ENCODE measurements around the gene CKAP4.
A peak's percentile ranks its signal among the peaks of the same experiment; 100 is the strongest.

CKAP4 gene

DNA sequence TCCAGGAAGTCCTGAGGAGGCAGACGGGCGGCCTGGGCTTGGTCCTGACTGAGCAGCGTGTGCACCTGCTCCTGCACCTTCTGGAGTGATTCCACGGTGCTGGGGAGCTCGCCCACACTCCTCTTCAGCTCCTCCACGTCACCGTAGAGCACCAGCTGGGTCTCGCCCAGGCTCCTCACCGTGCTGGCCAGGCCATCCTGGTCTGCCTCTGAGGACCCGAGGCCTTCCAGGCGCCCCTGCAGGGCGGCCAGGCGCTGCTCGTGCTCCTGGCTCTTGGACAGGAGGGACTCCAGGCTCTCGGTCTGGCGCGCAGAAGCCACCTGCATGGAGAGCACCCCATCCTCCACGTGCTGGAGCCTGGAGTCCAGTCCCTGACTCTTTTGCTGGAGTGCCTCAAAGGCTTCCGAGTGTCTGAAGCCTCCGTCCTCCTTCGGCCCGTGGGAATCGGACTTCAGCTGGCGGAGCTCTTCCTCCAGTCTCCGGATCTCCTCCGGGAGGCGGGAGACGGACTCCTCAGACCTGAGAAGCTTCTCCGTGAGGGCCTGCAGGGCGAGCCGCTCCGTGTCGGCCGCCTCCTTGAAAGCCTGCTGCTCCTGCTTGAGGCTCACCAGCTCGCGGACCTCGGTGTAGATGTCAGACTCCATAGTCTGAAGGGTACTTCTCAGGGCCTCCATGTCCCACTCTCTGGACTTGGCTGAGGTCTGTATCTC, 8.4 kb downstream of the CKAP4 start:
- ATAC-seq, result no peak

DNA sequence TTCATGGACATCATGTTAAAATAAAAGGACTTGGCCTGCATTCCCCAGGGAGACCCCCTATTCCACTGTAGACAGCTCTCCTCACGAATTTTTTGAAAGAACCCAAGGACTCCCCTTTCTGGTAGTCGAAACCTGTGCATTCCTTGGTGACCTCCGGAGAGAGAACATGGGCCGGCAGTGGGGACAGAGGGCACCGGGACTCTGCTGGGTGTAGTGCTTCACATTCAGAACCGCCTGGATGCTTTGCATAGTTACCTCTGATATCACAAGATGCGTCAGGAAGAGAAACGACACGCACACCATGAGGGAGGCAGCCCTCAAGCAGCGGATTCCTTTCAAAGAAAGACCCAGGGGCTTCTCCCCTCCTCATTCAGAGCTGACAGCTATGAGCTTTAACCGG, 9.7 kb downstream of the CKAP4 start:
- no peak for ATAC-seq

DNA sequence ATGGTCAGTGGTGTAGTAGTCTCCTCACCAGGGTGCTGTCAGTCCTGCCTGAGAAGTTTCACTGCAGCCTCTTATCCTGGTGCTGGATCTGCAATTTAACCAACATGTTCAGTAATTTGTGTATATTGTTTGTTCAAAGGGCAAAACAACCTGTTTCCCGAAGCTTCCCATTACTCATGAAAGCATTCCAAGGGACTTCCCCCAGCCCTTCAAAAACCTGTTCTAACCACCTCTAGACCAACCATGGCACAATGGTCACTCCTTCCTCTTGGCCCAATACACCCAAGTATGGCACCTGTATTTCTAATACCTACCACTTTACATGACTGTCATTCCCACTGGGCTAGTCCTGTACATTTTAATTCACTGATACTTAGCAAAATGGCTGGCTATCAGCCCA, 12.1 kb downstream of the CKAP4 start:
- ATAC-seq, result no peak

DNA sequence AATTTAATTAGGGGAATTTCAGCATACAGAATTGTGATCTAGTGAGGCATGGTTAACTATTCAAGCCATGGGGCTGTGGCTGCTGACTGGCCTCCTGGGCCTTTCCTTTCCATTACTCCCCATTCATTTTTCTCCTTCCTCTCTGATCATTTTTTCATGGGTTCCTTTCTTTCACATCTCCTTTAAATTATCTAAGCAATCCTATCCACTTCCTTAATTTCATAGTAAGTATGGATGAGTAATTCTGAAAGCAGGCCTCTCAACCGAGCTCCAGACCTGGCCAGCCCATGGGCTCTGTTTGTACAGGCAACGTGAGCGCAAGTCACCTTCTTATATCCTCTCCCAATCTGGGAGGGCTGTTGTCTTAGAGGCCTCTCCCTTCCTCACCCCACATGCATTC, 13.4 kb downstream of the CKAP4 start:
- ATAC-seq, result no peak

DNA sequence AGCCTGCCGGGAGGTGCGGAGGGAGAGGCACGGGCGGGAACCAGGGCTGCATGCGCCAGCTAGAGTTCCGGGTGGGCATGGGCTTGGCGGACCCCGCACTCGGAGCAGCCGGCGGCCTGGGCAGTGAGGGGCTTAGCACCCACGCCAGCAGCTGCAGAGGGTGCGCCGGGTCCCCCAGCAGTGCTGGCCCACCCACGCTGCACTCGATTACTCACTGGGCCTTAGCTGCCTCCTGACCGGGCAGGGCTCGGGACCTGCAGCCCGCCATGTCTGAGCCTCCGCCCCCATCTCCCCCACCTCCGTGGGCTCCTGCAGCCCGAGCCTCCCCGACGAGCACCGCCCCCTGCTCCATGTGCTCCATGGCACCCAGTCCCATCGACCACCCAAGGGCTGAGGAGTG, 14.8 kb downstream of the CKAP4 start:
- no peak for ATAC-seq

DNA sequence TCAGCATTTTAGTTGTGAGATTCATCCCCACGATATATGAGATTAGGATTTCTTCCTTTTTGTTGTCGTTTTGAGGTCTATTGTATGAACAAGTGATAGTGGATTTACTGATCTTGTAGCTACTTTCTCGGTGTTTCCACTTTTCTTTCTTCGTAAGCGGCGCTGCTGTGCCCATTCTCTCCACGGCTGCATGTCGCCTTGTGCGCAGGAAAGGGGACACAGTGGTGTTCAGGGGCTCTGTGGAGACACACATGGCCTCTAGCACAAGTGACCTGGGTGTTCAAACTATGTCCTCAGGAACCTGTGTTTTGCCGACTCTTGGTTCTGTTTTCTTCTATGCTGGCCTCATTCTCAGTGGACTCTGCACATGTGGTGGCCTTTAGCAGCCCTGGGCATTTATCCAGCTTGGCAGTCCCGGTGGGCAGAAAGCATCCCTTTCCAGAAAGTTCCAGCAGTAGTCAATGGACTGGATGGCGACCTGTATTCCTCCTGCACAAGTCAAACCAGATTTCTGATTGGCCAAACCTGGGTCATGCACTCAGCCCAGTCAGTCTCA, 18.7 kb downstream of the CKAP4 start:
- no peak for ATAC-seq

DNA sequence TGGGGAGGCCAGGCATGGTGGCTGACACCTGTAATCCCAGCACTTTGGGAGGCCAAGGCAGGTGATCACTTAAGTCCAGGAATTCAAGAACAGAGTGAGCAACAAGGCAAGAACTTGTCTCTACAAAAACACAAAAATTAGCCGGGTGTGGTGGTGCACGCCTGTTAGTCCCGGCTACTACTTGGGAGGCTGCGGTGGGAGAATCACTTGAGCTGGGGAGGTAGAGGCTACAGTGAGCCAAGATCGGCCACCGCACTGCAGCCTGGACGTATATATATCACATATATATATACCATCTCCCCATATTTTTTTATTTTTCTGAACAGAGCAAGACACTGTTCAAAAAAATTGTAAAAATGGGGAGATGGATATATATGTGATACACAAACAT, 19.5 kb downstream of the CKAP4 start:
- ATAC-seq, result no peak

DNA sequence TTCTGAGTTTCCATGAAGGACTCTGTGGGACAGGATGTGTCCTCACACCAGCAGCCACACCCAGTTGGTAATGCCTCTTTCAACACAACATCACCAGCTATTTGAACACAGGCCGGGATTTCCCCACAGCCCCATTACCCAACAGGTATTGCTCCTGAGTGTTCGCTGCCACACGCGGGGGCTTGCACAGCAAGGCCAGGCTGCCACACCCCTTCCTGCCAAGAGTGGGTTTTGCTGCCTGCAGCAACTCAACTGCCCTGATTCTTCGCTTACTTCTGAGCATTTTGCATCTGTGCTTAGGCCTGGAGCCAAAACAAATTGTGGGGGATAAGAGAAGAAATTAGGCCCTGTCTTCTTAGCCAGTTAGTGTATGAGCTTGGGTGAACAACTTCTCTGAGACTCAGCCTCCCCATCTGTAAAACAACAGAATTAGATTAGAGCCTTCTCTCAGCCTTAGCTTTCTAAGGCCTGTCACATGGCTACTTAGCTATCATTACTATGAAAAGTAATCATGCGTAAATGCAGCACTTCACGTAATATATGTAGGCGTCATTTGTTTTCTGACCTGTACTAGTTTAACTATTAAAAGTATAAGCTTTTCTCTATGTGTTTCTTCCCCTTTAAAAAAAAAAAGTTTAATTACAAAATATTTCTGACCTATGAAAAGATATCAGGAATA, 20.0 kb downstream of the CKAP4 start:
- ATAC-seq, result peak; percentile 76 to 85

DNA sequence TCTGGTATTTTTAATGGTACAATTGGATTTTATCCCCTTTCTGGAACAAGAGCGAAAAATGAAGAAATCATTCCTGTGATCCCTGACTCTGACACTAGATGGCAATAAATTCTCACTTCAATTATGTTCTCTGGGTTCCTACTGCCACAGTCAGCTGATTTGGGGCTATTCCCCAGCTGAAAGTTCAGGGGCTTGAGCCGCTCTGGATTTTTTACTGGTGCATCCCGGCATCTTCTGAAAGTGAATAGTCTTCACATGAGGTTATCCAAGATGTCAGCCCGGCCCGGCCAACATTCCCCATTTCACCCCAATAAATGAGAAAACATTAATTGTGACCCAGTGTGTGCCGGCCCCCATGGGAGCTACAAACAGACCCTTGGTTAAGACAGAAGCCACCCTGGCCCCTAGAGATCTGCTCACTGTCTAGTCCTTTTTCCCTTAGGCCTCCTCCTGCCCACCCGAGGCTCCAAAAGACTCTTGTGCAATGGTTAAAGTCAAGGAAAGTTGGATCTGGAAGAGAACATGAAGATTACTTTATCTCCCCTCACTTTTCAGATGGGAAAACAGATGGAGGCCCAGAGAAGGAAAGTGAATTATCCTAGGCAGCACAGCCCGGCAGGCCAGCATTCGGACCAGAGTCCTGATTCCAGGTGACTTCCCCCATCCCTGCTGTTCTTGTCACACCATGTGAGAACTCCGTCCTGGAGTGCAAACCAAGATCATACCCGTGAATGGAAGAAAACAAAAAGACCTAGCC, 20.8 kb downstream of the CKAP4 start:
- ATAC-seq, result peak in 1 of 2 donors; percentile 47

DNA sequence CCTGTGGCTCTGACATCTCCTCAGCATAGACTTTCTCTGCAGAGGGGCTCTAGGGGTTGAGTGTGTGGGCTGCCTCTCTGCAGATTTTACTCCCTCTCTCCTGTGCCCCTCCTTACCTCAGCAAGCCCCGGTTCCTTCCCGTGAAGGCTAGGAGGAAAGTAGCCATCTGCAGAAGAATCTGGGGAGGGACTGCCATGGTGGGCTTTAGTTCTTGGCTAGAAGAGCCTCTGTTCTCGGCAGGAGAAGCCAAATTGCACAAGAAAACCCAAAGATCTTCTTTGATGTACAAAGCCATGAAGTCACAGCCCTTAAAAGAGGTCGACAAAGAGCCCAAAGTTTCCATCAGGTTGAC, 23.5 kb downstream of the CKAP4 start:
- ATAC-seq, result no peak

DNA sequence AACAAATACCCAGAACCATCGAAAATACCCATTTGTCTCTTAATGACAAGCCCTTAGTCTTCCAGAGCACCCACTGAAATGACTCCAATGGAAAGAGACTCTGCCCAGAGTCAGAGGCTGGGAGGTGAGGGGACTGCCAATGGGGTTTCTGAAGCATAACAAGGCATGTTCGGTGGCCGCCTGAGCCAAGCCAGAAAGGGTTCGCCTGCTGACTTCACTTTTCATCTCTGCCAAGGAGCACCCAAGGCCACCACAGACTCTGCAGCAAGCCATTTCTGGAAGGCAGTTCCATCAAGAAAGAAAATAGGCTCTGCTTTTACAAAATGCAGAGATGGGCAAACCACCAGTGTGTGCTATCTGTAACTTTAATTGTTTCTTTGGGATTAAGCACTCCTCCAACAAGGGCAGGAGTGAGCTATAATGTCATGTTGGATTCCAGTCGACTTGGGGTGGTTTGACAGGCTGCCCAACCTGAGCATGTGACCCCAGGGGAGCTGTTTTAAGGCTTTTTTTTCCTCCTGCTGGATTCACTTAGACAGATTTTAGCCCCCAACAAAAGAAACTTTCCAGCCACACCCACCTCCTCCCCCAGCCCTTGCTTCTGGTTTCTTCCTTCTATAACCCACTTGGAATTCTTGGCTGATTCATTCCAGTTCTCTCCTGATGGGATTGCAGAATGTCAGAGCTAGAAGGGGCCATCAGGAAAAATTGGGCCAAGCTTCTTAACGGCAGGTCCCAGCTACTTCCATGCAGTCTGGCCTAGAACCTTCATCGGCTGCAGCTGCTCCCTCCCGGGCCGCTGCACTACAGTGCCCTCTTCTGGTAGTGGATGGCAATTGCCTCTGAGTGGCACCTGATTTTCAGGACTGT, 24.1 kb downstream of the CKAP4 start:
- peak; percentile 58 to 63 for ATAC-seq

DNA sequence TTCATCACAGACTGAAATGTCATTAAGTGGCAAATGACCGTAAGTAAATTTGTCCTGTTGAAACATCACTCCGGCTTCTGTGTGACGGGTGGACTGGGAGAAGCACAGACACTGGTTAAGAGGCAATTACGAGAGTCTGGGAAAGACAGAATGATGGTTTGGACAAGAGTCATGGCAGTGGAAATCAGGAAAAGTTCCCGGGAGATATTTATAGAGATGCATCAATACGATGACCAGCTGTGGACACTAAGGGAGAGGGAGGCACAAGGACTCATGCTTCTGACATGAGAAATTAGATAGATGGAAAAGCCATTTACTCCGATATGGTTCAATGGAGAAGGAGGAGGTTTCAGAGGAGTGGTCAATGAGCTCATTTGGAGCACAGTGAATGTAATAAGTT, 27.3 kb downstream of the CKAP4 start:
- no peak for ATAC-seq

DNA sequence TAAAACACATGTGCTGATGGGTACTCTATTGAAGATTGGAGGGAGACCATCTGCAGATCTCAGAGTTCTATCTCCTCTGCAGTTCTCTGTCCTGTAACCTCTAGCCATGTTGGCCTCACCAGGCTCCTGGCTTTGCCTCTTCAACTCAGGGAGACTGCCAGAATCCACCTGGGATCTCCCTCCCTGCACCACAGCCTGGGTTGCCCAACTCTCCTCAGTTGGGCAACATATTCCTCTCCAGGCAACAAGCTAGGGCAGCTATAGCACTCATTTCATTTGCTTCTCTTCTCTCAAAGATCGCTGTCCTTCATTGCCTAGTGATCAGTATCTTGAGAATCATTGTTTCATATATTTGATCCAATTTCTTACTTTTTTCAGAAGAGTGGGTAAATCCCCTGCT, 28.8 kb downstream of the CKAP4 start:
- ATAC-seq, result no peak

DNA sequence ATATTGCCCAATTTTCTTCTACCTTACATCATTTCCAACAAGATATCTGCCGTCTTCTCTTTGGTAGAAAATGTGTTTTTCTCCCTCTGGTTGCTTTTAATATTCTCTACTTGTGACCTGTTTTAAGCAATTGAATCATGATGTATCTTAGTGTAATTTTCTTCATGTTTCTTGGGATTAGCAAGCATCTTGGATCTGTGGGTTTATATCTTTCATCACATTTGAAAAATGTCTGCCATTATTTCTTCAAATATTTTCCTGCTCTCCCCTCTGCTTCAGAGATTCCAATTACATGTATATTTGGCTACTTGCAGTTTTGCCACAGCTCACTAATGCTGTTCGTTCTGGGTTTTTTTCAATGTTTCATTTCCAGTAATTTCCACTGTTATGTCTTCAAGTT, 30.1 kb downstream of the CKAP4 start:
- no peak for ATAC-seq

DNA sequence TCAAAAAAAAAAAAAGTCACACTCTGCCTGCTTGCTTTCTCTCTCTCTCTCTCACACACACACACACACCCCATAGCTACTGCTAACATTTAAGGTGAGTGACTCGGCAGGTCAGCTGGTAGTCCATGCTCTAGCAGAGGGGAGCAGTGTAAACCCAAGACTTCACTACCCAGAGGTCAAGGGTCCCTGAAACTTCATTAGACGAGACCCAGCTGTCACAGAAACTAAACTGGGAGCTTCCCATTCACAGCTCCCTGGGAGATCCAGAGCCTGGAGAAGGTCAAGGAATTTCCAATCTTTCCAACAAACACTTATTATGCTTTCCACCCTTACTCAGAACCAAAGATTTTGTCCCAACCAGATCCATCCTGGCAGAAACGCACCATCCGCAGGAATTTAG, 33.2 kb downstream of the CKAP4 start:
- no peak for ATAC-seq

DNA sequence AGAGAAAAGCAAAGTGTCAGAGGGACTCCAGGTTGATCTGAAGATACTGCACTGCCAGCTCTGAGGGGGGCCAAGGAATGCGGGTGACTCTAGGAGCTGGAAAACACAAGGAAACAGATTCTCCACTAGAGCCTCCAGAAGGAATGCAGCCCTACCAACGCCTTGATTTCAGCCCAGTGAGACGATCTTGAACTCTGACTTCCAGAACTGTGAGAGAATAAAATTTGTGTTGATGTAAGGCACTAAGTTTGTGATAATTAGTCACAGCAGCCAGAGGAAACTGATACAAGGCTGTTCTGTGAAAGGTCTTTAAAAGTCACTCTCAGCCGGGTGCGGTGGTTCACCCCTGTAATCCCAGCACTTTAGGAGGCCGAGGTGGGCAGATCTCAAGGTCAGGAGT, 34.2 kb downstream of the CKAP4 start:
- no peak for ATAC-seq

DNA sequence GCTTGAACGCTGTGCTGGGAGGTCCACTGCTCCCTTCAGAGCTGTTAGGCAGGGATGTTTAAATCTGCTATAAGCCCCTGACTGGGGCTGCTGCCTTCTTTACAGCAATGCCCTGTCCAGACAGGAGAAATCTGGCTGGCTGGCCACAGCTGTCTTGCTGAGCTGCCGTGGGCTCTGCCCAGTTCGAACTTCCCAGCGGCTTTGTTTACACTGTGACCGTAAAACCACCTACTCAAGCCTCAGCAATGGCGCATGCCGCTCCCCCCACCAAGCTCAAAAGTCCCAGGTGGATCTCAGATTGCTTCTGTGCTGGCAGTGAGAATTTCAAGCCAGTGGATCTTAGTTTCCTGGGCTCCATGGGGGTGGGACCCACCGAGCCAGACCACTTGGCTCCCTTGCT, 35.8 kb downstream of the CKAP4 start:
- no peak for ATAC-seq

DNA sequence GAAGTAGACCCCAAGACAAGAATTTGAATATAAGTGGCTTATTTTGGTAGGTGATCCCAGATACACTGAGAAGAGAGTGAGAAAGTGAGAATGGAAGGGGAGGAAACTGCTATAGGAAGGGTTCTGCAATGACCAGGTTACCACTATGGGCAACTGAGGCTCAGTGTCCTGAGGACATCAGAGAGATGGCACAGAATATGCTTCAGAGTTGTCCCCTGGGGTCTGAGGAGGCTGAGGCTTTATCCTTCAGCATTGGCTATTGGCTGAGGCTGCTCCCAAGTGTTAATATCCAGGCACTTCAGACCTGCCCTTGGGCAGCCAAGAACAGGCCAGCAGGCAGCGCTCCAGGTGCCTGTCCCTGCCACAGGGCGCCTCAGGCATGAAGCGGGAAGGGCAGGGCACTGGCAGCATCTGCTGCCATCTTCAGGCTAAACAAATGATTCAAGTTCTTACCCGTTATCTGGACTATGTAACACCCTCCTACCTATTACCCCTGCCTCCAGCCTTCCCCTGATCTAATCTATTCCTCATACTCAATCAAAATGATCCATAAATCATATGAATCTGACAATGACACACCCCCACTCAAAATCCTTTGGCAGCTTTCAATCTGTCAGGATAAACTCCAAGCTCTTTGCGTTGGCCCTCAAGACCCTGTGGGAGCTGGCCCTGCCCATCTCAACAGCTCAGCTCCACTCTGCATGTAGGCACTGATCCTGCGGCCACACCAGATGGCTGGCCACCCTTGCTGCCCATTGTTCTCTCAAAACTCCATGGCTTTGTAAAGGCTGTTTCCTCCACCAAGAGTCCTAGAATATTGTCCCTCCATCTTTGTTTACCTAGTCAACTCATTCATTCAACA, 42.4 kb downstream of the CKAP4 start:
- ATAC-seq, result no peak

DNA sequence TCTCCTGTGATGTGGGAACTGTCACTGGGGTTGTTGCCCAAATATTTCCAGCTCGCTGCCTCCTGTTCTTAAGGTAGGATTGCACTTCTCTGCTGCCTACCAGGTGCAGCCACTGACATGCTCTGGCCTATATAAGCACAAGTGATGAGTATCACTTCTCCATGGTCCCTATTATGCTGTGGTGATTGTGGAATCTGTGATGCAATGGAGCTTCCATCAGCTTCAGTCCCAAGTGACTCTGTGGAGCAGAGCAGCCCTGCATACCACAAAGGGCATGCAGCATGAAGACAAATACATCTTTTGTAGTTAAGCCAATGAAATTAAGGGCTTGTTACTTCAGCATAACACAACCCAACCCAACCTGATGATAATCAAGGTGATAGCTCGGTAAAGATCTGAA, 43.5 kb downstream of the CKAP4 start:
- no peak for ATAC-seq

DNA sequence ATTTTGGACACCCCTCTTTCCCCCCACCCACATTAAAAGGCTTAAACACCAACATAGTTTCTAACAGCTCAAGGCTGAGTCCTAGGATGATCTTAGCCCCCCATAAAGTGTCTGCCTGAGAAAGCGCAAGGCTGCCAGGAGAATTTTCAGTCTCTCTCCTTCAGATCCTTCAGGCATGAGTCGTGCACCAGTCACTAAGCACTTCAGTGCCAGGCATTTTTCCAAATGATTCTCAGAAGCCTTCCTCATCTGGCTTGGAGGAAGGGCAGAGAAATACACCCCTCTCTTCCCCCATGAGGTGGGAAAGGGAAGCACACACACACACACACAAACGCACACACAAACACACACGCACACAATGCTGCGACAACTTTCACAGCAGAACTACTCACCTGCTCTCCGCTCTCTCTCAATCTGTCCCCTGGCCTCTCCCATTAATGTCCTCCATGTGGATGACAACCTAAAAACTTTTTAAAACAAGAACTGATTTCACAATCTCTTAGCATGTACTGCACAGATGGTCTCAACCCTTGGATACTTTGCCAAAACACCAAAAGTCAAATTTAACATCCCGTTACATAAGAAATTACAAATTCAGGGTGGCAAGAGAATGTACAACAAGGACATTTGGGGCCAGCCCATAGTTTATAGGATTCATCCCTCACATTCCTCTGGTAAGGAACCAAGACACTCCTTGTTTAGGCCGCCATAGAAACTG, 49.8 kb downstream of the CKAP4 start:
- no peak for ATAC-seq

DNA sequence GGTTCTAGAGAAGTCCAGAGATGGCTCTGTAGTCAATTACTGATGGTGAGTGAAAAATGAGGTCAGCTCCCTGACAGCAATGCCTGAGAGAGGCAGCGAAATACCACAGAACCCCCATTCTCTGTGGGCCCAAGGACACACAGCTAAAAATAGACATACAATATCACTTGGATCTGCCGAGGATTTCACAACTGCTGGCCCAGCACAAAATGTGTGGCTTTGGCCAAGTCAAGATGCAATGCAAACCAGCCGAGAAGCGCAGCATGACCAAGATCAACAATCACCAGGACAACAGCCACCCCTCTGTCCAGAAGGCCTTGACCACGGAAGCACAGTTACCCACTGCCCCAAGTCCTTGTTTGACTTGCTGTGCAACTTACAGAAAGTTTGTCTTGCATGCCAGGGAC, 52.2 kb downstream of the CKAP4 start:
- ATAC-seq, result no peak
